Measurements from ENCODE around the gene DNAJC27.

DNAJC27 gene

GRCh38 chr2:24925815-24926214 is 45.9 kb downstream of the DNAJC27 start:
- DNase-seq (ENCODE audit: low read depth): no peak

DNA sequence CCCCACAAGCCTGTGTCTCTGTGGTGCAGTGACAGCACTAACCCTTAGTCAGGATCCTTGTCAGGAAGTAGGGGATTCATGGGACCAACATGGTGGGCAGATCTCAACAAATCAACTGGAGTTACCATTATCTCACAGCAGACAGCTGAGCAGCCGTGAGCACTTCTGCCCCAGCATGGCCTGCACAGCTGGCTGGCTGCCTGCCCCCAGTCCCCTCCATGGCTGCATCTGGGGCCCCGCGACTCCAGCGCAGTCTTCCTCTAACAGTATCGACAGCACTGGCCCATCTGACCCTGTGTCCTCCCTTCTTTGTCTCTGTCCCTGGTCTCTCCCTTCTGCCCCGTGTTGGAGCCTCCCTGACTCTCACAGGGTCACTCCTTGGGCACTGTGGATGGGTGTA is 47.0 kb downstream of the DNAJC27 start:
- no peak for DNase-seq (ENCODE audit: low read depth)

- no peak for DNase-seq (ENCODE audit: low read depth)
Measured at GRCh38 chr2:24924266-24924665, 47.5 kb downstream of the DNAJC27 start.

DNA sequence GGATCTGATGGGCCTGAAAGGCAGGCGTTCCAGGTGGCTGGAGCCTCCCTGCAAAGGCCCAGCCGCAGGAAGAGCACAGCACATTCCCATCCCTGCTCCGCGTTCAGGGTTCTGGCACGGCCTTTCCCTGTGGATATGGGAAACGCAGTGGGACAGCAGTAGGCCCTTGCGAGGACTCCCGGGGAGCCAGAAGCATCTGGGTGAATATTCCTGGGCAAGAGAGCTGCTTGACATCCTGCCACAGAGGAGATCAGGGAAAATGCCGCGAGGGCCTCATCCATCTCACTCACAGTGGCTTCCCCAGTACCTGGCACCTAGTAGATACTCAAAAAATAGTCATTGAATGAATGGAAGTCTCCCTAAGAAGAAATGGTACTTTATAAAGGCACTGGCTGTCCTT is 48.6 kb downstream of the DNAJC27 start:
- DNase-seq (ENCODE audit: low read depth): no peak

GRCh38 chr2:24922556-24922955 is 49.2 kb downstream of the DNAJC27 start:
- DNase-seq (ENCODE audit: low read depth): no peak

GRCh38 chr2:24920809-24921441 is 50.8 kb downstream of the DNAJC27 start:
- DNase-seq (ENCODE audit: low read depth): no peak

GRCh38 chr2:24920098-24920808 is 51.5 kb downstream of the DNAJC27 start, which contains the start of gene ADCY3:
ADCY3 (minus strand) TSS chr2:24920237; CDS start chr2:24918987, 1,250 bp downstream.
- DNase-seq (ENCODE audit: low read depth): peak; percentile 21

DNA sequence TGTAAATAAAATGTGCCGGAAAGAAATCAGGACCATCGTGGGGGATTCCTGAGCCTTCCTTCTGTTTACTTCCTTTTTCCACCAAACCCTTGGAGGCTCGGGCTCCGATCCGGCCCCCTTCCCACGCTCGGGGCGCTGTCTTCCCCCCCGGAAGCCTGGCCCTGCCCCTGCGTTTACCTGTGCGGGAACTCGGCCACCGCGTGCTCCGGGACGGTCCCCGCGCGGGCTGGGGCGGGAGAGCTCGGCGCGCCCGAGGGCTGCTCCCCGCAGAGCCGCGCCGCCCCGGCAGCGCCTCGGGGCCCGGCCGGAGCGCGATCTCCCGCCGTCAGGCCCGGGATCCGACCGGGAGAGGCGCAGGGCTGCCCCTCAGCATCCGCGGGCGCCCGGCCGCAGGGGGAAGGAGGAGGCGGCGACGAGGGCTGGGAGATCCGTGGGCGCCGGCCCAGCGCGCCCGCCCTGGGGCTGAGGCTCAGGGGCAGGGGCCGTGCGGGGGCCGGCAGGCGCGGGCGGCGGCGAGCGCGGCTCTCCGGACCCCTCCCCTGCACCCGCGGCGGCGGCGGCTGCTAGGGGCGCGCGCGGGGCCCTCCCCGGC is 52.2 kb downstream of the DNAJC27 start:
- no peak for DNase-seq (ENCODE audit: low read depth)

GRCh38 chr2:24919037-24919505 is 52.7 kb downstream of the DNAJC27 start:
- peak; percentile 27 for DNase-seq (ENCODE audit: low read depth)

- no peak for DNase-seq (ENCODE audit: low read depth)
Measured at GRCh38 chr2:24918326-24919036, 53.3 kb downstream of the DNAJC27 start.

GRCh38 chr2:24917731-24918325 is 53.9 kb downstream of the DNAJC27 start:
- no peak for DNase-seq (ENCODE audit: low read depth)

GRCh38 chr2:24917086-24917485 is 54.7 kb downstream of the DNAJC27 start:
- DNase-seq (ENCODE audit: low read depth): no peak

DNA sequence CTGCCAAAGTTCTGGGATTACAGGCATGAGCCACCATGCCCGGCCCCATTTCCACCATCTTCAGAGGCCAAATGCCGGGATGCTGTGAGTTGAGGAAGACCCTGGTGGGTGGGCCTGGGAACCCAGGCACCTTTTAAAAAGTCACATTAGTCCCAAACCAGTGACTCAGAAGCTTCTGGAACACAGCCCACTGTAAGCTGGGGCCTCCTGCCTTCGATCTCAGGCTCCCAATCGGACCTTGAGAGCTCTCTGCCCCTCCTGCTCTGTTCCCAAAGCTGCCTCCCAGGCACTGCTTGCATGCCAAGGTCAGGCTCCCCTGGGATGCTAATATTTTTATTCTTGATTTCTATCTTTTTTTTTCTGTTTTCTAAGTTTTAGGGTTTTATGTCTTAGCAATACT is 56.0 kb downstream of the DNAJC27 start:
- no peak for DNase-seq (ENCODE audit: low read depth)

- DNase-seq (ENCODE audit: low read depth): no peak
Measured at GRCh38 chr2:24915175-24915574, 56.6 kb downstream of the DNAJC27 start.

GRCh38 chr2:24914713-24915112 is 57.0 kb downstream of the DNAJC27 start:
- no peak for DNase-seq (ENCODE audit: low read depth)

GRCh38 chr2:24913911-24914310 is 57.8 kb downstream of the DNAJC27 start:
- DNase-seq (ENCODE audit: low read depth): no peak

DNA sequence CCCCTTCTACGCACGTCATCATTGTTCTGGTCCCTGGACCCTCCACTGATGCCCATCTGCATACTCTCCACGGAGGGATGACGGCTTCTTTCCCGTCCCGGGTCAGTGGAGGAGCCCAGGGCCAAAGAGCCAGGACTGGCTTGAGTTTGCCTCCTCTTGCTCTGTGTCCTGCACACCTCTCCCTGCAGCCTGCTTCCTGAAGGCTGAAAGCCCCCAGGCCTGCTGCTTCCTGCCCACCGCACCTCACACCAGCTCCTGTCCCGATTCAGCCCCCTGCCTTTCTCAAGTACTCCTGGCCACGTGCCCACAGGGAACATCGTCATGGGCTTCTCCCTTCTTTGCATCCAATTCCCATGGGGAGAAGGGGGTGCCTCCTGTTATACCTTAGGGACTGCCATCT is 58.8 kb downstream of the DNAJC27 start:
- no peak for DNase-seq (ENCODE audit: low read depth)

DNA sequence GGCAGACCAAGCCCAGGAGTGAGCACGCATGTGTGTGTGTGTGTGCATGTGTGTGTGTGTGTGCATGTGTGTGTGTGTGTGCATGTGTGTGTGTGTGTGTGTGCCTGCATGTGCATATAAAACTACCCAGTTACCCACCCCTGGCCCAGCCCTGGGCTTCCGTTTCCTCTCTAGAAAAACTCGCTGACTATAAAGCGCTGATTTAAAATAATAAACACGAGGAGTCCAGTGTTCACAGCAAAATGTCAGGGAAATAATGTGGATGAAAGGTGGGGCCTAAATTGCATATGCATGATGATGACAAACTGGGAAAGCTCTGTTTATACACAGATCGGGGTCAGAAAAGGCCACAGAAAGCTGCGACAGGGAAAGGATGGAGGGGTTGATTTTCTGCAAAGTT is 59.2 kb downstream of the DNAJC27 start:
- DNase-seq (ENCODE audit: low read depth): no peak

GRCh38 chr2:24910245-24910644 is 61.5 kb downstream of the DNAJC27 start:
- no peak for DNase-seq (ENCODE audit: low read depth)

GRCh38 chr2:24909555-24910177 is 62.1 kb downstream of the DNAJC27 start:
- no peak for DNase-seq (ENCODE audit: low read depth)

DNA sequence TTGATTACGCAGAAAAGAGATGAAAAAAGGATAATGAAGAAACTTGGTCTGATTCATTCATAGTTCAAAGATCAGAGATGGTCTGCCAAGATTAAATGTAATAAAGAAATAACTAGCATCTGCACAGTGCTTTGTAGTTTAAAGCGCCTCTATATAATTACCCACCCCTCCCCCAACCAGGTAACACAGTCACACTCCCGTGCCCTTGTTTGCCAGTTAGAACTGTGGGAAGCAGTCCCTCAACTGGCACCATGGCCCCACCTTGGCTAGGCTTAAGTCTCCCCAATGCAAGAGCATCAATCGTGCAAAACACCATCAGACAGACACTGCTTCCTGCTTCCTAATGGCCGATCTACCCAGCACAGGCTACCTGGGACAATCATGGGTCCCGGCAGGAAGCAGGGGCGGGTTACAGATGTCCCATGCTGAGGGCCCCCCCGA is 63.3 kb downstream of the DNAJC27 start:
- no peak for DNase-seq (ENCODE audit: low read depth)

DNA sequence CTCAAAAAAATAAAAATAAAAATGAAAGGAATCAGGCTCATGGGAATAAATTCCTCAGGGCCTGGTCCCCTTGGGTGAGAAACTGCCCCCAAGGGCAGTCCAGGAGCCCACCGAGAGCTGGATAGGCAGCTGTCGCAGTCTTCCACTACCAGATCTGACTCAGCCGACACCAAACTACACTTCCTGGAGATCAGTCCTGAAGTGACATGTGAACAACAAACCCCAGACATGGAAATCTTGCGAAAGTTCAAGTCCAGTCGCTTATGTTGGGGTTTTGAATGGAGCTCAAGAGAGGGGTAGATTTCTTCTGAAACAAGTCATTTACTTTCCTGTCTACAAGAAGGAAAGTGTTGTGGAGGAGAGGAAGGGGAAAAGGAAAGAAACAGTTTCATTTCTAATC is 64.6 kb downstream of the DNAJC27 start:
- DNase-seq (ENCODE audit: low read depth): no peak

Data from stimulated activated CD8-positive, alpha-beta memory T cell treated with anti-CD3 and anti-CD28 coated beads, Interleukin-12 subunit alpha, Interleukin-12 subunit beta, amount 100 ng/mL, for 1 hour (primary cell).